ENCODE results near the gene TRIM54. TPM values are rescaled to one million over a fixed set of nuclear protein-coding genes. Genes with fewer than 3 reads are reported as not detected.

Gene TRIM54
- total RNA-seq, 4 donors from 2014 or later, result 0.21 to 2.7 (median 1.3) TPM

- H3K27me3 ChIP-seq, result peaks cover 0 to 42% of the 10 kb centered on the region in 2 donors
- TF ChIP-seq POLR2A (IDR thresholded peaks at IDR 0.05), result no peak
- TF ChIP-seq, protein P1, sequence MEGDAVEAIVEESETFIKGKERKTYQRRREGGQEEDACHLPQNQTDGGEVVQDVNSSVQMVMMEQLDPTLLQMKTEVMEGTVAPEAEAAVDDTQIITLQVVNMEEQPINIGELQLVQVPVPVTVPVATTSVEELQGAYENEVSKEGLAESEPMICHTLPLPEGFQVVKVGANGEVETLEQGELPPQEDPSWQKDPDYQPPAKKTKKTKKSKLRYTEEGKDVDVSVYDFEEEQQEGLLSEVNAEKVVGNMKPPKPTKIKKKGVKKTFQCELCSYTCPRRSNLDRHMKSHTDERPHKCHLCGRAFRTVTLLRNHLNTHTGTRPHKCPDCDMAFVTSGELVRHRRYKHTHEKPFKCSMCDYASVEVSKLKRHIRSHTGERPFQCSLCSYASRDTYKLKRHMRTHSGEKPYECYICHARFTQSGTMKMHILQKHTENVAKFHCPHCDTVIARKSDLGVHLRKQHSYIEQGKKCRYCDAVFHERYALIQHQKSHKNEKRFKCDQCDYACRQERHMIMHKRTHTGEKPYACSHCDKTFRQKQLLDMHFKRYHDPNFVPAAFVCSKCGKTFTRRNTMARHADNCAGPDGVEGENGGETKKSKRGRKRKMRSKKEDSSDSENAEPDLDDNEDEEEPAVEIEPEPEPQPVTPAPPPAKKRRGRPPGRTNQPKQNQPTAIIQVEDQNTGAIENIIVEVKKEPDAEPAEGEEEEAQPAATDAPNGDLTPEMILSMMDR (IDR thresholded peaks at IDR 0.05), result no peak
- no peak for TF ChIP-seq EP300 (IDR thresholded peaks at IDR 0.05)
Observed at GRCh38 chr2:27309651-27310050, 27.4 kb downstream of the TRIM54 start.

DNA sequence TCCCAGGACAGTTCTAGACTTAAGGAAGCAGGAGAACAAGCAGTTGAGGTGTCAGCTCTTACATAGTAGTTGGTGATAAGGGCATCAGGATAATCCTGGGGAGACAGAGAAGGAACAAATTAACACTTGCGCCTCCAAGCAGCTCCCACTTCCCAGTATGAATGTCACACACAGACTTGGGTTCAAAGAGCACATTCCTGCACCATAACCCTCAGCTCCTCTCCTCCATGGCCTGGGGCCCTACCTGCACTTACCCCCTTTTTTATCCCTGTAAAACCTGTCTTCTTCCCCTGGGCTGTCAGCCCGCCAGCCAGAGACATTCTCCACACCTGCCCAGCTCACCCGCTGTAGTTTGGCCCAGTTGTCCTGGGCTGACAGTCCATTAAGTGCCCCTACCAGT, 29.9 kb downstream of the TRIM54 start:
- Histone ChIP-seq H3K9me3 (no peaks in the 10 kb centered on the region), H3K27ac (no peak overlapping the region), H3K4me3 (no peak overlapping the region), H3K4me1 (peaks cover 0 to 15% (median 2%) of the 10 kb centered on the region in 4 donors), H3K36me3 (peaks cover 0 to 83% (median 0%) of the 10 kb centered on the region in 3 donors), H3K27me3 (peaks cover 0 to 17% of the 10 kb centered on the region in 2 donors)
- no peak for DNase-seq (ENCODE audit: low spot score in 2 of 2)
- 96 to 100% methylated on average over 3 of the region's 3 CpGs for WGBS, 2 donors
- TF ChIP-seq EP300 (IDR thresholded peaks at IDR 0.05) (no peak), POLR2A (IDR thresholded peaks at IDR 0.05) (no peak)
- TF ChIP-seq, protein P1 (IDR thresholded peaks at IDR 0.05), result no peak

More at GRCh38 chr2:27309651-27310050, 27.4 kb downstream of the TRIM54 start:
- no peak overlapping the region for H3K4me3 ChIP-seq
- 93 to 95% methylated on average over 6 of the region's 6 CpGs for WGBS, 2 donors
- peaks cover 0 to 24% (median 12%) of the 10 kb centered on the region in 4 donors for H3K4me1 ChIP-seq
- DNase-seq (ENCODE audit: low spot score in 2 of 2), result no peak
- H3K27ac ChIP-seq, result no peak overlapping the region
- peaks cover 0 to 58% (median 0%) of the 10 kb centered on the region in 3 donors for H3K36me3 ChIP-seq
- no peaks in the 10 kb centered on the region for H3K9me3 ChIP-seq

- 90 to 94% methylated on average over 8 of the region's 8 CpGs for WGBS, 2 donors
- H3K9me3 ChIP-seq, result no peaks in the 10 kb centered on the region
- H3K27ac ChIP-seq, result no peak overlapping the region
- DNase-seq (ENCODE audit: low spot score in 2 of 2), result no peak
- no peak overlapping the region for H3K4me3 ChIP-seq
- H3K4me1 ChIP-seq, result no peaks in the 10 kb centered on the region
- H3K36me3 ChIP-seq, result peaks cover 0 to 75% (median 0%) of the 10 kb centered on the region in 3 donors
- TF ChIP-seq EP300 (IDR thresholded peaks at IDR 0.05) (no peak), POLR2A (IDR thresholded peaks at IDR 0.05) (no peak)
- TF ChIP-seq, protein P1 (IDR thresholded peaks at IDR 0.05), result no peak
- no peaks in the 10 kb centered on the region for H3K27me3 ChIP-seq
Observed at GRCh38 chr2:27313882-27314645, 31.8 kb downstream of the TRIM54 start.

GRCh38 chr2:27314709-27315108, 32.5 kb downstream of the TRIM54 start:
- Histone ChIP-seq H3K27ac (no peak overlapping the region), H3K36me3 (peaks cover 0 to 69% (median 0%) of the 10 kb centered on the region in 3 donors), H3K4me3 (no peak overlapping the region), H3K27me3 (no peaks in the 10 kb centered on the region), H3K4me1 (no peaks in the 10 kb centered on the region), H3K9me3 (no peaks in the 10 kb centered on the region)
- TF ChIP-seq, protein P1 (IDR thresholded peaks at IDR 0.05), result no peak
- no peak for TF ChIP-seq POLR2A (IDR thresholded peaks at IDR 0.05)
- TF ChIP-seq EP300 (IDR thresholded peaks at IDR 0.05), result no peak
- no peak for DNase-seq (ENCODE audit: low spot score in 2 of 2)
- WGBS, 2 donors, result 78 to 89% methylated on average over 9 of the region's 9 CpGs

DNA sequence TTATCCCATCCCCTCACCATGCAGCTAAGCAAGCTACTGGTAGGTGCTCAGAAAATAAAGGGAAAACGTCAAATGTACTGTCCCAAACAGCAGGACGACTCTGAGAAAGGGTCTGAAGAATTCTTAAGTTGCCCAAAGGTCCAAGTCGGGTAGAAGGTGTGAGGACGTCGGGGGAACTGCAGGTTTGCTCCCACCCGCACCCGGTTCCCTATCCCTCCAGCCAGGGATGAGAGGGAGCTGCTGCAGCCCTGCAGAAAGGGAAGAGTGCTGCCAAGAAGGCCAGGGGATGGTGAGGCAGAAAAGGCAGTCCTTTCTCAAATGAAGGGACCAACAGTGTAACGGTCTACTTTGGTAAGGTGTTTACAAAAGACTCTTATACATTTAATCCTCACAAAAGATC, 32.9 kb downstream of the TRIM54 start:
- Histone ChIP-seq H3K27ac (no peak overlapping the region), H3K9me3 (no peaks in the 10 kb centered on the region), H3K4me3 (no peak overlapping the region), H3K4me1 (no peaks in the 10 kb centered on the region), H3K36me3 (peaks cover 0 to 65% (median 0%) of the 10 kb centered on the region in 3 donors), H3K27me3 (no peaks in the 10 kb centered on the region)
- TF ChIP-seq EP300 (IDR thresholded peaks at IDR 0.05), result no peak
- no peak for TF ChIP-seq POLR2A (IDR thresholded peaks at IDR 0.05)
- no peak for DNase-seq (ENCODE audit: low spot score in 2 of 2)
- 74 to 77% methylated on average over 8 of the region's 8 CpGs for WGBS, 2 donors

Measured in tibial nerve (tissue), 4 donors.